Fibroblast of skin of right biceps (primary cell): ENCODE data around the gene ZNF264.
A peak's percentile ranks its signal among the peaks of the same experiment; 100 is the strongest.

ENCODE experiments used
- DNase-seq: peaks from one replicate; pipeline ENCODE4 v3.0.0-alpha.2; 2013

Gene ZNF264

DNA sequence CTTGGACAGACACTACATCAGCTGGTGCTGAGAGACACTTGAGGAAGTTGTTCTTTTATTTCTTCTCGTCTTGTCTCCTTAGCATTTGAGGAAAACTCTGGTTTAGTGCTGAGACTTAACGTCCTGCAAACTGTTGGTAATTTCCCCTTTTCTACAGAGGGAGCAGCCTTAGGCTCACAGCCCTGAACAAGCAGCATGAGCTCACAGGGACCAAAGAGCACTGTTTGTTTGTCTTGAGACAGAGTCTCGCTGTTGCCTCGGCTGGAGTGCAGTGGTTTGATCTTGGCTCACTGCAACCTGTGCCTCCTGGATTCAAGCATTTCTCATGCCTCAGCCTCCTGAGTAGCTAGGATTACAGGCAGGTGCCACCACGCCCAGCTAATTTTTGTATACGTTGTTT is 54.7 kb downstream of the ZNF264 start:
- DNase-seq = no peak

DNA sequence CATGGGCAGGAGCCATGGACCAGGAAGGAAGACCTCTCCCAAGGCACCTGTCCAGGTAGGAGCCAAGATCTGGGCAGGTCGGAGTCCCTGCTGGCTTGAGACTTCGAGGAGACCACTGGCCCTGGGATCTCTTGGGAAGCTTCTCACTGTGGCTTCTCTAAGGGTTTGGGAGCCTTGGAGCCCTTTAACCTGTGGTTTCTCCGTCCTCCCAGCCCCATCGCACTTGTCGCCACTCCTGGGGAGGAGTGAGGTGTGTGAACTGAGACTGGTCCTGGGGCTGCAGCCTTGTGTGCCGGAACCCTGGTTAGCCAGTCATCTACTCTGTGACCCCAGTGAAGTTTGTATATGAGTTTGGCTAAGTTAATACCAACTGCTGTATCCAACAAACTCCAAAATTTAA is 57.3 kb downstream of the ZNF264 start:
- no peak for DNase-seq

DNA sequence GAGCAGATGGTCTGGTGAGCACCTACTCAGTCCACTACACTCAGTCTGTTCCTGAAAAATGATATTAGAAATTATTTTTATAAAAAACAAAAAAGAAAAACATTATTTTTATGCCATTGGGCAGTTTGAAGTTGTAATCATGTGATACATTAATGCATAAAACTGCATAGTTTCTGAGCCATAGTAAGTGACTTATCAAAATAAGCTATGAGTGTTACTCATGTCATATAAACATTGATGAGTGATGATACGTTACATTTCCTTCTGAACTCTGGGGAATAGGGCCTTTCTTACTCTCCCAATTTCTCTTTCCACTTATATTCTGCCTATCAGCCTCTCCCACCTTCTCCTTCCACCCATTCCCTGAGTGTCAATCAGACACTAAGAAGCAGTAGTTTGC is 58.0 kb downstream of the ZNF264 start:
- DNase-seq = no peak

DNA sequence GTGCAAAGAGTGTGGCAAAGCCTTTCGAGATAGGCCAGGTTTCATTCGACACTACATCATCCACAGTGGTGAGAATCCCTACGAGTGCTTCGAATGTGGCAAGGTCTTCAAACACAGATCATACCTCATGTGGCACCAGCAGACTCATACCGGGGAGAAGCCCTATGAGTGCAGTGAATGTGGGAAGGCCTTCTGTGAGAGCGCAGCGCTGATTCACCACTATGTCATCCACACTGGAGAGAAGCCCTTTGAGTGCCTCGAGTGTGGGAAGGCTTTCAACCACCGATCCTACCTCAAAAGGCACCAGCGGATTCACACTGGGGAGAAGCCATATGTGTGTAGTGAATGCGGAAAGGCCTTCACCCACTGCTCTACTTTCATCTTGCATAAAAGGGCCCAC is 62.5 kb downstream of the ZNF264 start:
- peak; percentile 26 for DNase-seq

DNA sequence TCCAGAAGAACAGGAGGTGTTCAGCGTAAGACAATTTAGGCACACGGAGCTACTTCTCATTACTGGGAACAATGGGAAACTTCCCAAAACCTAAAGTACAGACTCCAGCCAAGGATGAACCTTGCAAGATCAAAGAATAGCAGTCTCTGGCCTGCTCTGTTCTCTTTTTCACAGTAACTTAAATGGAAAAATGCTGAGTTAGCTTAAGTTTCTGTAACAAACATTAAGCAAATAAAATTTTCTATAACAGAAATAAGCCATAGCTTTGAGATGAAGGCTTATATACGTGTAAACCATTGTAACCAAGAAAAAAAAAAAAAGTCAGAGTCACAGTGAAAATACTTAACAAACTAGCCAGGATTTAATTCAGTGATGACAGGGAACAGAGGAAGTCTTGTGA is 70.7 kb downstream of the ZNF264 start:
- no peak for DNase-seq

DNA sequence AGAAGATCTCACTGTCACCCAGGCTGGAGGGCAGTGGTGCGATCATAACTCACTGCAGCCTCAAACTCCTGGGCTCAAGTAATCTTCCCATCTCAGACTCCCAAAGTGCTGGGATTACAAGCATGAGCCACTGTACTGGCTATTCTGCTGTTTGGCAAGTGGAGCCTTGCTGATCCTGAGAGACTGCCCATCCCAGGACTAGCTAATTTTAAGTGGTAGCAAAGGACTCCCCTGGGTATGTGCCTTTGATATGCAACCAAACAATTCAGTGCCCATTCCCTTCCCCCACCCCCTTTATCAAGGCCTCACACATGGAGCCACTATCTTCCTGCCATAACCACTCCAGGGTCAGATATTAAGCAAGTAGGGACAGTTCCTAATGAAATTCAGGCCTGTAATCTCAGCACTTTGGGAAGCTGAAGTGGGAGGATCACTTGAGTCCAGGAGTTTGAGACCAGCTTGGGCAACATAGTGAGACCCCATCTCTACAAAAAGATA is 72.0 kb downstream of the ZNF264 start:
- DNase-seq = no peak

DNA sequence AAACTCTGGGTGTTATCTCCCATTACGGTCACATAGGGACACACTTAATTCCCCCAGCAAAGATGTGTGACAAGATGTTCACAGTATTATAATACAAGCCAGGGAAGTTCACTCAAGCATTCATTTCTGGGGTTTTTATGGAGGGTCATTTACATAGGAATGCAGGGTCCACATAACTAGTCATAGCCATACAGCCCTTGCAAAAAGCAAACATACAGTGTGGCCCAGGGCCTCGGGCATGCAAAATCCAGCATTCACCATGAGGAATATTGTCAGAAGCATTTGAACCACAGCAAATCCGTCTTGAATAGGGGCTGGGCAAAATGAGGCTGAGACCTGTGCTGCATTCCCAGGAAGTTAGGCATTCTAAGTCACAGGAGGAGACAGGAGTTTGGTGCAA is 76.0 kb downstream of the ZNF264 start:
- no peak for DNase-seq

DNA sequence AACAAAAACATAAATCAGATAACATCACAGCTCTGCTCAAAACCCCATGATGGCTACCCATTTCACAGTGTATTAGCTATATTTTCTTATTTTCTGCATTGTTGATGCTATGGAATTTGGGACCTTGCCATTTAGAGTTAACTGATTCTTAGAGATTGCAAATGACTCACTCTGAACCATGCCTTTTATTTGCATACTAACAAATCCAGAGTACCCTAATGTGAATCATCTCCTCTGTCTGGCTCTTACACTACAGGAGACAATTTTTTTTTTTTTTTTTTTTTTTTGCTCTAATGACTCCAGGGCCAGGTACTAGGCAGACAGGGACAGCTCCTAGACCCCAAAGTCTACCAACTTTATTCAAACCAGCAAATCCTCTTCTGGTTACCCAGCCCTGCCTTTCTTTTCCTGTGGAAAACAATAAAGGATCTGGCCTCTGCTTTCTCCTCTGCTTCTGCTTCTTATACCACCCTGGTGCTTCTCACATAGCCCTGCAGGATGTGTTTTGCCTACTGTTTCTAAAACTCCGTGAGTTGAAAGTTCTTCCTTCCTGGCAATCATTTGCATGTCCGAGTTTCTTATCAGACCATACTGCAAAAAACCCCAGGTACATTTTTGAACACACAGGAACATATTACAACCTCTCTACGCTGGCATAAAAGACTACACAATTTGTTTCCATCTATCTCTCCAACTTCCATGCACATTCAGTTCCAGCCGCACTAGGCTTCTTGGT is 78.4 kb downstream of the ZNF264 start:
- DNase-seq = peak; percentile 93

DNA sequence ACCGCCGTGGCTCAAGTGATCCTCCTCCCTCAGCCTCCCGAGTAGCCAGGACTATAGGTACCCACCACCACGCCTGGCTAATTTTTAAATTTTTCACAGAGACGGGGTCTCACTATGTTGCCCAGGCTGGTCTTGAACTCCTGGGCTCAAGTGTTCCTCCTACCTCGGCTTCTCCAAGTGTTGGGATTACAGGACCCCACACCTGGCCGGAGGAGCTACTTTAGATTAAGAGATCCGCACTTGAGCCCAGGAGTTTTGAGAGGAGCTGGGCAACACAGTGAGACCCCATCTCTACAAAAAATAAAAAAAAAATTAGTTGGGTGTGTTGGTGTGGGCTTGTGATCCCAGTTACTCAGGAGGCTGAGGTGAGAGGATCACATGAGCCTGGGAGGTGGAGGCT is 80.0 kb downstream of the ZNF264 start:
- DNase-seq = no peak
